HG03175 (cell line): Measurements from ENCODE around the gene RASL10B.

Source experiments
- ATAC-seq: cut with Tn5 transposase; IDR thresholded peaks from one replicate; pipeline ENCODE4 v1.9.1; 2021; ENCODE audit warnings: mild to moderate bottlenecking, moderate library complexity; ENCODE audit not compliant: unreplicated experiment

Gene RASL10B

GRCh38 chr17:35763767-35764122 lies 32.3 kb downstream of the RASL10B start:
- ATAC-seq = no peak

DNA sequence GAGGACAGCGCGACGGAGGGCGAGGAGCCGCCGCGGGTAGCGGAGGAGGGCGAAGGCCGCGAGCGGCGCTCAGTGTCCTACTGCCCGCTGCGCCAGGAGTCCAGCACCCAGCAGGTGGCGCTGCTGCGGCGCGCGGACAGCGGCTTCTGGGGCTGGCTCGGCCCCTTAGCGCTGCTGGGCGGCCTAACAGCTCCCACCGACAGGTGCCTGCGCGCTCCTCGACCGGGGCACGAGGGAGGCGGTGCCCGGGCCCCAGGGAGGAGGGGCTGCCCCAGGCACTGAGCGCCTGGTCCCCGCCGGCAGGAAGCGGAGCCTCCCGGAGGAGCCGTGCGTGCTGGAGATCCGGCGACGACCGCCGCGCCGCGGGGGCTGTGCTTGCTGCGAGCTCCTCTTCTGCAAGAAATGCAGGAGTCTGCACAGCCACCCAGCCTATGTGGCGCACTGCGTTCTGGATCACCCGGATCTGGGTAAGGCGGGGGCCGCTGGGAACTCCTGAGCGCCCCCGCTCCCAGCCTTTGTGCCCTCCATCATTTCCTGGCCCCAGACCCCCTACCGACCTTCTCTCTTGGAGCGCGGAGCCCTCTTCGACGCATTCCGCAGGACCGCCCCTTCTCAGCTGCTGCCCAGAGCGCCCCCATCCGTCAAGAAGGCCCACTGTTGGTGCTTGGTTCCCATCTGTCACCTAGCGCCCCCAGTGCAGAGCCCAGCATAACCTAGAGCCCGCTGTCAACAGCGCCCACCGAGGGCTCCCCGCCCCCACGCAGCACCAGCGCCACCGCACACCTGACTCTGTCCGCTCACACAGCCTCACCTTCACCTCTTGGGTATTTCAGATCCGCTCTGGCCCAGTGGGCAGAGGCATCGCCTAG lies 32.9 kb downstream of the RASL10B start:
- peak; percentile 82 for ATAC-seq

DNA sequence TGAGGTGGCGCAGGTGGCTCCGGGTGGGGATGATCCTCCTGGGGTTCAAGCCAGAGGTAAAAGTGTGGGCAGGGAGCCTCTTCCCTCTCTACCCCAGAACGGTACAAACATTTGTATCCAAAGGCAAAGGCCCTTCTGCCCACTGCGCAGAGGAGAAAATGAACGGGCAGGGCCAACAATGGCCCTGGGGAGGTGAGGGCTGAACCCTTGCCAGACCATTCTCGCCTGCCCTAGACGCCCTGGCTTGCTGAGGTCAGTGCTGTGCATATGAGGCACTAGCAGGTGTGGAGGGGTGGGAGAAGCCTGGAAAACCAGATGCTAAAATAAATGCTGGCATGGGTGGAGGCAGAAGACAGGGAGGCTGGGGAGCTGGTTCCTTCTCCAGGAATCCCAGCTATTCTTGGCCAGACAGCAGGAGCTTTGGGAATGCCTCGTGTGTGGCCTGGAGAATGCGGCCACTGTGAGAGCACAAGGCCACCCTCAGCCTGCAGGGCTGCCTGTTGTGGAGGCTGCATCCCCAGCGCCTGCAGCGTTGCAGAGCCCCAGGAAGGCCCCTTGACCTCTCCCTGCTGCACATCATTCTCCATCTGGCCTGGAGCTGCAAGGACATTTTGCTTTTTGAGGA lies 33.8 kb downstream of the RASL10B start:
- no peak for ATAC-seq

GRCh38 chr17:35765756-35766488 lies 34.5 kb downstream of the RASL10B start:
- no peak for ATAC-seq

GRCh38 chr17:35766489-35766877 lies 35.0 kb downstream of the RASL10B start:
- no peak for ATAC-seq

DNA sequence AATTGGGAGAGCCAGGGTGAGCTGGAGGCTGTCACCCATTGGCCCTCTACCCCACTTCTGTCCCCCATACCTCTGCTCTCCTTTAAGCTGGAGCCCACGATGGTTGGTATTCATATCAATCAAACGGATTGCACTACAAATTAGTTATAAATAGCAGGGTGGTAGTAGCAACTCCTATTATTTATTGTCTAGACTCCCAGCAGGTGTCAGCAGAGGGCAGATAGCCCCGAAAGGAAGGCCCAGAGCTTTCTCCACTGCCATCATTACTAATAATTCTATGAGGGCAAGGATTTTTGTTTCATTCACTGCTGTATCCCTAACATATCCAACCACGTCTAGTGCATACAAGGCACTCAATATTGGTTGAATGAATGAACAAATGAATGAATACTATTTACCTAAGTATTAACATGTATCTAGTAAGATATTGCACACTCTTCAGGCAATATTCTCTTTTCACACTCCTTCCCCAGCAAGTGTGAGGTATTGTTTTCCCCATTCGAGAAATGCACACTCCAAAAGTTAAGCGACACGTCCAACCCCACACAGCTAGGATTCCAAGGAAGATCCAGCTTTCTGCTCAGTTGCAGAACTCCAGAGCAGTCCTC lies 35.6 kb downstream of the RASL10B start:
- no peak for ATAC-seq

- no peak for ATAC-seq
Measured at GRCh38 chr17:35768797-35769196, 37.4 kb downstream of the RASL10B start.

DNA sequence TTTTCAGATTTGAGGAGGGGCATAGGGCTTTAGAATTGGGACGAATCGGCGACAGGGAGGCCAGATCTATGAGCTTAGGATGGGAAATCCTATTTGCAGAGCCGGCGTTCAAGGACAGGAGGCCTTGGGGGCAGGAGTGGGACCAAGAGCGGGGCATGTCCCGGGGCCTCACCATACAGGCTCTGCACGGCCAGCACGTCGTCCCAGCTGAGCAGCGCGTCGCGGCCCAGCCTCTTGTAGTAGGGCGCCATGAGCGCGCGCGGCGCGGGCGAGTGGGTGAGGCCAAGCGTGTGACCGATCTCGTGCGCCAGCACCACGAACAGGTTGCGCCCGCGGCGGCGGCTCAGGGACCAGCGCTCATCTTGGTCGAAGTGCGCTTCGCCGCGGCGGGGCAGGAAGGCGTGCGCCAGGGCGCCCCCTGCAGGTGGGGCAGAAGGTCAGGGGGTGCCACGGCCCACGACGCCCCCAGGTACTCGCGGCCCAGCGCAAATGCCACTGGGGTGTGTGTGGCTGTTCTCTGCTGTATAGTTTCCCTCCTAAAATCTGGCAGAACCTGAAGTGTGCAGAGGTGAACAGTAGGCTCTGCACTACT lies 38.6 kb downstream of the RASL10B start:
- ATAC-seq = no peak

GRCh38 chr17:35773129-35773528 lies 41.7 kb downstream of the RASL10B start:
- ATAC-seq = no peak

- no peak for ATAC-seq
Measured at GRCh38 chr17:35773679-35774425, 42.4 kb downstream of the RASL10B start.

GRCh38 chr17:35774499-35774898 lies 43.1 kb downstream of the RASL10B start:
- no peak for ATAC-seq

DNA sequence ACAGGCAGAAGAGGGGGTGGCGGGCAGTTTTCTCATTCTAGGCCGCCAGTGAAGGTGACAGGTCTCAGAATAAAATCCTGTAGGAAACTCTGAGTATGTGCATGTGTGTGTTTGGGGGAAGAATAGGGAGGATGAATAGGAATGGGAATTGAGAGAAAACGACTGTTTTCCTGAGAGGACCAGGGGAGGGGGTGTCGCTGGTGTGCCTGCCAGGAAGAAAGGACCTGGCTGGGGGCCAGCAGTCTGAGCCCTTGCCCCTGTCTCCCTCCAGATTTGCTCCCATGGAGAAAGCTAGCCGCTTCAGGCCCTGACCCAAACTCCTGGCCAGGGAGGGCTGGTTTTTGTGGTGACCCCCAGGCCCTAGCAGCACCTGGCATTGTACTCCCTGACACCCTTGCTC lies 43.6 kb downstream of the RASL10B start:
- ATAC-seq = no peak

- no peak for ATAC-seq
Measured at GRCh38 chr17:35775583-35775982, 44.1 kb downstream of the RASL10B start.

DNA sequence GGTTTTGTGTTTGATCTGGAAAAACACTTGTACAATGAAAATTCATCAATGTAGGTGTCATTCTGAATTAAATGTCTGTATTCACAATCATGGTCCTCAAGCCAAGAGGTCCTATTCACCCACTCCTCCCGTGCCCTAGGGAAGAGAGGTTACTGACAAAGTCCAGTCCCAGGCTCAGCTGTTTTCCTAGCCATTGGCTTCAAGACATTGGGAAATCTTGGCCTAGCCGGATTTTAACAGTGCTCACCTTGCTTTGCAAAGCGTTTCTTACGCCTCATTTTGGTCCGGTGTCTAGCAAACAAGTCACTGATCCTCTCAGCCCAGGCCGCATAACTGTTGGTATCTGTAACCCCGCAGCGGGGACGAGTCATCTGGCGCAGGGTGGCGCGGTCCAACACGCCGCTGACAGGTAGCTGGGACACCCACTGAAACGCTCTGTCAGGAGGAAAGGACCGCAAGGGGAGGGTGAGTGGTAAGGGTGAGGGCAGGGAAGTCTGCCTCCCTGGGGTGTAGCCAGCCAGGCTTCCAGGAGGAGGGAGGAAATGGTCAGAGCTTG lies 47.3 kb downstream of the RASL10B start:
- no peak for ATAC-seq

DNA sequence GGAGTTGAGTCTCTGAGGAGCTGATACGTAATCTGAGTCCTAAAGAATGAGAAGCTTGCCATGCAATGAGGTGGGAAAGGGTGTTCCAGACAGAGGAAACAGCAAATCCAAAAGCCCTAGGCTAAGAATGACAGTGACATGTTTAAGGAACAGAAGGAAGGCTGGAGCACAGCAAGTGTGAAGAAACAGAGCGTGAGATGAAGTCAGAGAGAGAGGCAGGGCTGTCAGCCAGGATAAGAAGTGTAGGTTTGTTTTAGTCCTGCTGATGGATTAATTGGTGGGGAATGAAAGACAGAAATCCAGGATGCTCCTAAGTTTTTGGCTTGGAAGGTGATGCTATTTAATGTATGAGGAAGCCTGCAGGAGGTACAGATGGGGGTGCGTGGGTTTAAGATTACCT lies 49.5 kb downstream of the RASL10B start:
- no peak for ATAC-seq

GRCh38 chr17:35784895-35785294 lies 53.5 kb downstream of the RASL10B start:
- ATAC-seq = no peak

DNA sequence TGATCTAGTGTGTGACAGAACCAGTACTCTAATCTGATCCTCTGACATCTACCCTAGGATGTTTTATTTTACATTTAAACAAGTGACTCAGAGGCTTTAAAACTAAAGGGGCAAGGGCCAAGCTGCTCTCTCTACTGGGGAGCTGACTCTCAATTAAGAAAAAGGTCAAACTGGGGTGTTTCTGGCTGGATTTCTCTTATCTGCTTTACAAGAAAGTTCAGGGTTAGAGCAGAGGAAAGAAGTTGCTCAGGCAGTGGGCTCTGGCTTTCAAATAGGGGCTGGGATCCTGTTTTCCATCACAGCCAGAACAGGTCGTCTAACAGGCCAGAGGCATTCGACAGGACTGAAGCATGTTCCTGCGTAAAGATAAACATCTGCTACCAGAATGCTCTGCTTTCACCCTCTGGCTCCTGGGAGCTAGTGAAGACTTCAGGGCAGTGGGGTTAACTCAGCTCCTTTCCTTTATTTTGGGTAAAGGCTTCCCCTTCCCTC lies 55.5 kb downstream of the RASL10B start:
- ATAC-seq = no peak

- no peak for ATAC-seq
Measured at GRCh38 chr17:35788477-35789368, 57.3 kb downstream of the RASL10B start.

DNA sequence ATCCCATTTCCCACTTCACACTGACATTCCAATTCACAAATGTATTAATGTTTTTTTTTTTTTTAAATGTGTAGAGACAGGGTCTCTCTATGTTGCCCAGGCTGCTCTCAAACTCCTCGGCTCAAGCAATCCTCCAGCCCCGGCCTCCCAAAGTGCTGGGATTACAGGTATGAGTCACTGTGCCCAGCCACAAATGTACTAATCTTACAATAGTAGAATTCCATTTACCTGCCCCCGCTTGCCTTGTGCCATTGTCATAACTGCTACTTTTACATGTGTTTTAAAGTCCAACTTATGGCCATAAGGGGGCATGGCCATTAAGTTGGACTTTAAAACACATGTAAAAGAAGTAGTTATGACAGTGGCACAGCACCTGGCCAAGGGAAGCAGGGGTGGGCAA lies 59.4 kb downstream of the RASL10B start:
- no peak for ATAC-seq
